ENCODE results near the gene SCAMP2.

The SCAMP2 gene

DNA sequence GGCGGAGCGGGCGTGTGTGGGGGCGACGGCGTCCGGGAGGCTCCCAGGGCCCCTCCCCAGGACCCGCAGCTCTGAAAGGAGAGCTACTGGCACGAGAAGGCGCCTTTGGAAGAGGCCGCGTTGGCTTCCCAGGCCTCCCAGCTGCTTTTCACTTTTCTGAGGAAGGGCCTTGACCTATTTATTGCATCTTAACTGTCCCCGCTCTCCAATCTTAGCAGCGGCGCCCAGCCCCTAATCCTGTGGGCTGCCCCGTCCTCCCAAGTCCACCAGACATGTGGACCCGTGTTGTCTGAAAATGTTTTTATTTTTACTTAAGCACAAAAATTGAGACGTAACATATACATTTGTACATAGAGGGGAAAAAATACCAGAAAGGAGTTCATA lies 29.7 kb downstream of the SCAMP2 start:
- Histone ChIP-seq H2AFZ (ENCODE audit: low read depth, low read length) (no peak overlapping the region), H4K20me1 (ENCODE audit: insufficient read depth, low read length) (no peaks in the 10 kb centered on the region), H3K4me1 (ENCODE audit: low read length) (peaks cover 29% of the 10 kb centered on the region)

DNA sequence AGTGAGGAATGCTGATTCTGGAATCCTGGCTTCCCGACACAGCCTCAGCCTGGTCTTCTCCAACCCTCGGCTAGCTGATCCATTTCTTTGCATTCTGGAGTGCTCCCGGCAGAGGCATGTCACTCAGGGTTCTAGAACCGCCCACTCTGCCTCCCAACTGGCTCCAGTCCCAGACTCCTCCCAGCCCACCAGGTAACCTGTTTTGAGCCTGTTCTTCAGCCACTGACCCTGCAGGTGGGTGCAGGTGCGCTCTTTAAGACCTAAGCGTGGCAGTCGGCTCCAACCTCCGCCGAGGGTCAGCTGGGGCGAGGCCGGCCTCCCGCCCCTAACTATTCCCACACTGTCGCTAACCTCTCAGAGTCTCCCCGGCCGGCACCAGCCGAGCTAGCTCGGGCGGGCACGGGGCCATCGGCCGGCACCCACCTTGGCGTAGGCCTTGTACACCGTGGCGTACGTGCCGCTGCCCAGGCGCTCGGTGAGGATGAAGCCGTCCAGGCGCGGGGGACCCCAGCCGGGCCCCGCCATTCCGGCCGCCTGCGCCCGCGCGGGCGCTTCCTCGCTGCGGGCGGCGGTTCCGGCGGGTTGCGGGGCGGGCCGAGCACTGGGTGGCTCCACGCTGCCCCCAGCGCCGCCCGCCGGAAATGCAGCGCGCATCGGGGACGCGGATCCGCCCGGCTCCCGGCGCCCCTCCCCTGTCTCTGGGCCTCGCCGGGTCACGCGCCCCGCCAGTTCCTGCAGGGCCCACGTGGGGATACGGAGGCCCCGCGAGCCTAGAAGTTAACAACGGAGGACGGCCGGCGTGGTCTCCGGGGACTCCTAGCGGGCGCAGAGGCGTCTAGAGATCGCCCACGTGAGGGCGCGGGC lies 30.4 kb downstream of the SCAMP2 start, which contains the start of gene ULK3:
Gene ULK3 (minus strand): TSS at position 576 of the 864 bp plus-strand sequence. CDS start 51 bp downstream, at position 525.
- Histone ChIP-seq H3K27ac (ENCODE audit: low read length) (peak within 1 kb of the TSS; percentile 79), H4K20me1 (ENCODE audit: insufficient read depth, low read length) (no peaks in the 10 kb centered on the region), H3K4me2 (ENCODE audit: low read length) (peak within 1 kb of the TSS; percentile 87), H3K79me2 (ENCODE audit: low read length) (peaks cover 13% of the 10 kb centered on the region), H2AFZ (ENCODE audit: low read depth, low read length) (peak within 1 kb of the TSS; percentile 12; the same call in 1 of the 2 replicates), H3K36me3 (replicated peaks; ENCODE audit: low read depth, low read length) (peaks cover 51% of the 10 kb centered on the region), H3K27me3 (ENCODE audit: low read depth, low read length) (no peaks in the 10 kb centered on the region), H3K4me3 (ENCODE audit: low read length) (peak within 1 kb of the TSS; percentile 82), H3K9ac (ENCODE audit: low read length) (peak within 1 kb of the TSS; percentile 85), H3K4me1 (ENCODE audit: low read length) (peaks cover 29% of the 10 kb centered on the region), H3K9me3 (ENCODE audit: insufficient read depth, low read length) (no peaks in the 10 kb centered on the region)
- TF ChIP-seq, protein P1, sequence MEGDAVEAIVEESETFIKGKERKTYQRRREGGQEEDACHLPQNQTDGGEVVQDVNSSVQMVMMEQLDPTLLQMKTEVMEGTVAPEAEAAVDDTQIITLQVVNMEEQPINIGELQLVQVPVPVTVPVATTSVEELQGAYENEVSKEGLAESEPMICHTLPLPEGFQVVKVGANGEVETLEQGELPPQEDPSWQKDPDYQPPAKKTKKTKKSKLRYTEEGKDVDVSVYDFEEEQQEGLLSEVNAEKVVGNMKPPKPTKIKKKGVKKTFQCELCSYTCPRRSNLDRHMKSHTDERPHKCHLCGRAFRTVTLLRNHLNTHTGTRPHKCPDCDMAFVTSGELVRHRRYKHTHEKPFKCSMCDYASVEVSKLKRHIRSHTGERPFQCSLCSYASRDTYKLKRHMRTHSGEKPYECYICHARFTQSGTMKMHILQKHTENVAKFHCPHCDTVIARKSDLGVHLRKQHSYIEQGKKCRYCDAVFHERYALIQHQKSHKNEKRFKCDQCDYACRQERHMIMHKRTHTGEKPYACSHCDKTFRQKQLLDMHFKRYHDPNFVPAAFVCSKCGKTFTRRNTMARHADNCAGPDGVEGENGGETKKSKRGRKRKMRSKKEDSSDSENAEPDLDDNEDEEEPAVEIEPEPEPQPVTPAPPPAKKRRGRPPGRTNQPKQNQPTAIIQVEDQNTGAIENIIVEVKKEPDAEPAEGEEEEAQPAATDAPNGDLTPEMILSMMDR (IDR thresholded peaks at IDR 0.05; ENCODE audit: low read depth, low read length): peak; percentile 43
- TF ChIP-seq EZH2phosphoT487 (IDR thresholded peaks at IDR 0.05; ENCODE audit: low read depth): no peak

More for the DNA sequence above, 29.7 kb downstream of the SCAMP2 start:
- peak overlapping the region; percentile 78 for H3K4me2 ChIP-seq (ENCODE audit: low read length)
- no peaks in the 10 kb centered on the region for H3K27me3 ChIP-seq (ENCODE audit: low read depth, low read length)
- peaks cover 13% of the 10 kb centered on the region for H3K79me2 ChIP-seq (ENCODE audit: low read length)
- H3K9me3 ChIP-seq (ENCODE audit: insufficient read depth, low read length): no peaks in the 10 kb centered on the region
- TF ChIP-seq, protein P1 (IDR thresholded peaks at IDR 0.05; ENCODE audit: low read depth, low read length): no peak
- no peak for TF ChIP-seq EZH2phosphoT487 (IDR thresholded peaks at IDR 0.05; ENCODE audit: low read depth)
- peak overlapping the region; percentile 85 for H3K9ac ChIP-seq (ENCODE audit: low read length)
- H3K36me3 ChIP-seq (replicated peaks; ENCODE audit: low read depth, low read length): peaks cover 52% of the 10 kb centered on the region
- H3K4me3 ChIP-seq (ENCODE audit: low read length): peak overlapping the region; percentile 82
- H3K27ac ChIP-seq (ENCODE audit: low read length): peak overlapping the region; percentile 79

DNA sequence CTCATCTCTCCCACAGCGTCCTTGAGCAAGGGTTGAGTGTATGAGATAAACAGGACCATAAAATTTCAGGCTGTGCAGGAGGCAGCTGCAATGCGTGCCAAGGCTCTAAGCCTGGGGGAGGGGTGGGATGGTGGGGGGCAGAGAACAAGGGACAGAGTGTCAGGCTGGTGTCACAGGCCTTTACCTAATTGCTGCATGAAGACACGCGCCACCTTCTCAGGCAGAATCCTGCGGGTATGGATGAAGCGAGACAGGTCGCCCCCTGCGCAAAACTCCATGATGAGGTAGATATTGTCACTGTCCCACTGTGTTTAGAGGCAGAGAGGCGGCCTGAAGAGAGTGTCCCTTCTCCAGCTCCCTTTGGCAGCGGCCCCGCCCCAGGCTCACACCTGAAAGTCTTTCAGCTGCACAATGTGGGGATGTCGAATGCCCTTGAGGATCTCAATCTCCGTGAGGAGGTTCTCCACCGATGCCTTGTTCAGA lies 31.2 kb downstream of the SCAMP2 start:
- H3K4me3 ChIP-seq (ENCODE audit: low read length): peak overlapping the region; percentile 82
- peaks cover 48% of the 10 kb centered on the region for H3K36me3 ChIP-seq (replicated peaks; ENCODE audit: low read depth, low read length)
- no peaks in the 10 kb centered on the region for H3K27me3 ChIP-seq (ENCODE audit: low read depth, low read length)
- H2AFZ ChIP-seq (ENCODE audit: low read depth, low read length): no peak overlapping the region
- H3K9ac ChIP-seq (ENCODE audit: low read length): peak overlapping the region; percentile 85
- H3K4me1 ChIP-seq (ENCODE audit: low read length): peaks cover 29% of the 10 kb centered on the region
- H4K20me1 ChIP-seq (ENCODE audit: insufficient read depth, low read length): no peaks in the 10 kb centered on the region
- no peak for TF ChIP-seq EZH2phosphoT487 (IDR thresholded peaks at IDR 0.05; ENCODE audit: low read depth)
- TF ChIP-seq, protein P1 (IDR thresholded peaks at IDR 0.05; ENCODE audit: low read depth, low read length): no peak
- no peaks in the 10 kb centered on the region for H3K9me3 ChIP-seq (ENCODE audit: insufficient read depth, low read length)
- peaks cover 13% of the 10 kb centered on the region for H3K79me2 ChIP-seq (ENCODE audit: low read length)
- peak overlapping the region; percentile 87 for H3K4me2 ChIP-seq (ENCODE audit: low read length)
- H3K27ac ChIP-seq (ENCODE audit: low read length): no peak overlapping the region
